ENCODE data around the gene AGPAT4.
"Not testable (repeated sequence)": the region's sequence is repeated elsewhere in the genome, so short reads cannot be mapped to it uniquely, and the experiment has no call there.

AGPAT4 gene

DNA sequence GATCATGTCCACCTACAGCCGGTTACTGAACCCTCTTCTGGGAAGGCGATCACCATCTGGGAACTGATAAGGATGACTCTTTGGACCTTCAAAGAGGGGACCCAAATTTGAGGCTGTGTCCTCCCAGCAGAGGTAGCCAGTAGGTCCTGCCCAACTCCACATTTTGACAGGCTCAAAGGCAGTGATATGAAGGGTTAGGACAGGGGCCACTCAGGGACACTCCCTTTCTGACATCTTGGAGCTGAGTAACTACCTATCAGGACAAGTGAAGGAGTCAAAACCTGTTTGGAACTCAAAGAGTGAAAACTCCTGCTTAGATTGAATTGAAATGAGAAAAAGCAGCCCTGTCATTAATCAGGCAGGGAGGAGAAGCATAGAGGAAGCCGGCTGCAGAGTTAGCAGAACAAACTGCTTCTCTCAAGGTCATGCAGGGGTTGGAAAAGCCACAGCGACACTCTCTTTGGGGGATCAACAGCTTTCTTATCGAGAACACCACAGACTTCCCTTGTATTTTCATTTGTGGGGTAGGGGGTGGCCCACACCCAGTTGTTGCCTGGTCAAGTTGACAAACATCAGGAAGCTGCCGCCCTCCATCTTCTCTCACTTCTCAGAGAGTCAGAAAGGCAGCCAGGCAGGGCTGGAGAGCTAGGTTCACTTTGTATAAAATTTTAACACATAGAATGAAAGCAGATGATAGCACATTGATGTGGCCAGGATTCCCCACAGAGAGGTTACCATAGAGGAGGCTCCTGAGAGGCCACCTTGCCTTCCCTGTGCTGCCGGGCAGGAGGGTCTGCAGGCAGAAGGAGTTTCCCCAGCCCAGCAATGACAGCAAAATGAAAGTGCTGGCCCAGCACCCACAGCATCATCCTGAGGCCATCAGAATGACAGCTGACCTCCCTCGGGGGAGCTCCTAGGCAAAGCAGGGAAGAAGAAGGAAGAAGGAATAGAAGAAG lies 47.6 kb downstream of the AGPAT4 start:
- DNase-seq, result no peak

DNA sequence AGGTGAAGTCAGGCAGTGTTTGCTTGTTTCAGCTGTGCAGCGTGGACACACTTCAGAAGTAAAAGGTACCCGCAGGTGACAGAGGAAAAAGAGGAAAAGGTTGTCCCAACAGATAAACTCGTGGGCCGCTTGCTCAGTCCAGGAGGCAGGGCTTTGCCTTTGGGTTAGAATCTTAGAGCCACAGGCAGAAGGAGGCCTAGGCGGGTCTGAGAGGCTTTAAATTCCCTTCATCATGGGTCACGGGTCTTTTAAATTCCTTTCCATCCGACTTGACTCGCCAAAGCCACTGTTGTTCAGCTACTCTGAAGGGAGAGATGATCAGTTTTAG lies 48.2 kb downstream of the AGPAT4 start:
- DNase-seq, result no peak

DNA sequence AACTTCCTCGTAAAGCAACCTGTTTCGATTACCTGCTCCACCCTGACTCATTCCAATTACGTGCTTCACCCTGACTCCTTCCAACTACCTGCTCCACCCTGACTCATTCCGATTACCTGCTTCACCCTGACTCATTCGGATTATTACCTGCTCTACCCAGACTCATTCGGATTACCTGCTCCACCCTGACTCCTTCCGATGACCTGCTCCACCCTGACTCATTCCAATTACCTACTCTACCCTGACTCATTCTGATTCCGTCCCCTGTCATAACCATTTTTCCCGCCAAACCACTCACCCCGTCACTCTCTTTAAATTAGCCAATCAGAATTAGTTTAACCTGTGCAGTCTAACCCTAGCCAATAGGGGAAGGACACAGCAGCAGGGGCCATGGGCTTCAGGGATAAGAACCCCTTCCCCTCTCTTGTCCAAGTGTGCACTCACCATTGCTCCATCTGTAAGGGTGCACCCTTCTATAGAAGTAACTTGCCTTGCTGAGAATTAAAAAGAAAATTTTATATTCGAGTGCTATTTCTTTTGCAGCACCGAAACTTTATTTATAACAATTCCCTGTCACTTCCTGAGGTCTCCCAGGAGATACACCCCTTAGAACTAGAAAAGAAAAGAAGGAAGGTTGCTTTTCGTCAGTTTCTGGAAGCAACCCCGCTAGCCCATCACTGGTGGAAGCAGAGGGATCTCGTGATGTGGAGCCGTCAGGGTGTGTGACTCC lies 48.7 kb downstream of the AGPAT4 start:
- not testable (repeated sequence) for DNase-seq

DNA sequence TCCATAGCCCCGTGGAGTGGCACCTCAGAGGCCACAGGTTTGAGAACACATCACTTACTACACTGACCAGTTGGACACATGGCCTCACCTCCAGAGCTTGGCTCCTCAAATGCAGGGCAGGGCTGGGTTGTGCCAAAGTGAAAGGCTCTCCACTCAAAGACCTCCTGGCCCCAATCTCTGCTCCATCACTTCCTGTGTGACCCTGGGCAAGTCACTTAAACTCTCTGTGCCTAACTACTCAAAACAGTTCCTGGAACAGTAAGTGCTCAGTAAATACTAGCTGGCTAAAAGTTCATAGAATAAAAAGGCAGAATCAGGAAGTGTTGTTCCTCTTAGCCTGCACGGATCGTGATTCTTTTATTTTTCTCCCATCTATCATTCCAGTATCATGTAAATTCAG lies 50.2 kb downstream of the AGPAT4 start:
- DNase-seq, result no peak

DNA sequence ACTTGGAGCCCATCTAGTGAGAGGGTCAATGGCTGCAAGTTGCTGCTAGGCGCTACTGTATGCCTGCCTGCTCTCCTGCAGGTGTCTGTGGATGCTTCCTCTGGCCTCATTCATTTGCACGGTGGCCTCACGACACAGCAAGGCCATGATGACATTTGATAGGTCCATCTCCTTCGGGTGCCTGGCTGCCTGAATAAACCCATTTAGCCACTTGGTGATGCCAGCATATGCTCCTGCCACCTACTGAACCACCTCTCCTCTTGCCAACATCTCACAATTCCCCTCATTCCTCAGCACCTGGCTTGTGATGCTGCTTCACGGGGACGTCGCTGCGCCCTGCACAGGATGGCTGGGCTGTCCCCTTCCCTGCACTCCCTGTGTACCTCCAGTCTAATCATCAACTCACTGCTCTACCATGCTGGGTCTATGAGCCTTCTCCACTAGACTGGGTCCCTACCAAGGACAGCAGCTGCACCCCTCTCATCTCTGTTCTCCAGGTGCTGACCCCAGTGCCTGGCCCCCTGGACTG lies 51.1 kb downstream of the AGPAT4 start:
- no peak for DNase-seq

DNA sequence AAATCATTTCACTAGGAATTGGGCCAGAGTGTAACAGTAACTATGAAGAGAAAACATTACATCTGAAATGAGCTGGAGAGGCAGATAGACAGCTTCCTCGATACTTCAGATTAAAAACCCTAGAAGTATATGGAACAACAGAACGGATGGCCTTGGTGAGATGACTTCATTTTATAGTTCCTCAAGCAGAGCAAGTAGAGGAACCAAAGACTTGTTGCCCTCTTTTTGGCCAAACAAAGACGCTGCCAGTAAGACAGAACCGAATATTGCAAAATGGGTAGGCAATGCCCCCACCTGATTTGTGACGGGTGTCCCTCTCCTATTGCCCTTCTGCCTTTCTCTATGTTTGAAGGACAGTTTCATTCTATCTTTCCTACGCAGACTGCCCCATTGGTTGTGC lies 53.5 kb downstream of the AGPAT4 start:
- no peak for DNase-seq

DNA sequence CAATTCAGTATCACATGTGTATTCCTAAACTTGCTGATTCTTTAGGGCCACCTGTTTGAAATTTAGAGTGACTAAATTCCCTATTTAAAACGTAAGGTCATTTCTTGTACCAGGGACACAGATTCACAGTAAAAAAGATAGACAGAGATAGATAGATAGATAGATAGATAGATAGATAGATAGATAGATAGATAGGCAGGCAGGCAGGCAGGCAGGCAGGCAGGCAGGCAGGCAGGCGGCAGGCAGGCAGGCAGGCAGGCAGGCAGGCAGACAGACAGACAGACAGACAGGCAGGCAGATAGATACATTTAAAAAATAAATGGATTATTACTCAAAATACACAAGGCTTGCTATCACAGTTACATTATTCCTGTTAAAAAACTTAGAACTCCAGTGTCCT lies 54.2 kb downstream of the AGPAT4 start:
- DNase-seq, result no peak

DNA sequence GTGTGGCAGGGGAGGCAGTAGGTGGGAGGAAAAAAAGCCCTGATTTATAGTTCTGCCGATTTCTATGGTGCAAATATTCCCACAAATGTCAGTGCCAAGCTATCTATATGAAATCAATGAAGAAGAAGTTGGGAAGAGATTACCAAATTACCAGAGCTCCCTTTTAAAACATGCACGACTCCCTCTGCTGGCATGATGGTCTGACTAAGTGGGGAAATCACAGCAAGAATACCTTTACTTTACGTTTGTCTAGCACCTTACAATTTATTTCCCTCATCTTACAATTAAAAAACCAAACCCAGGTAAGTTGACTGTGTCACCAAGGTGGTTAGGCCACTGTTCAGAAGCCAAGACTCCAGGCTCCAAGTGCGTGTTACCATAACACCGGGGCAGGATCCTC lies 55.6 kb downstream of the AGPAT4 start:
- no peak for DNase-seq

DNA sequence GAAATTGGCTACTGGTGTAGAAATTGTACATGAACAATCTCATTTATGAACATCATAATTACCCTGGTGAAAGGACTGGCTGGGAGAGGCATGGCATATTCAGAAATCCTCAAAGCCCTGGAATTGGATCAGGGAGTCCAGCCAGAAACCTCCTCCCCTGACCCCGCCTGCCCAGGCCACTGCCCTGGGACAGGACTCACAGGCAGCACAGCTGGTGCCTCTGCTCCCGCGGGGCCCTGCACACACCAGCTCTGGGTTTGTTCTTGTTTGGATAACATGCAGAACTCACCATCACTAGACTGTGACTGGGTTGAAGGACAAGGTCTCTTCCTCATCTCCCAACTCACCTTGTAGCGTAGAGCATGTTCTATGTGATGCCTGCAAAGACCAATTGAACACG lies 56.2 kb downstream of the AGPAT4 start:
- DNase-seq, result no peak

DNA sequence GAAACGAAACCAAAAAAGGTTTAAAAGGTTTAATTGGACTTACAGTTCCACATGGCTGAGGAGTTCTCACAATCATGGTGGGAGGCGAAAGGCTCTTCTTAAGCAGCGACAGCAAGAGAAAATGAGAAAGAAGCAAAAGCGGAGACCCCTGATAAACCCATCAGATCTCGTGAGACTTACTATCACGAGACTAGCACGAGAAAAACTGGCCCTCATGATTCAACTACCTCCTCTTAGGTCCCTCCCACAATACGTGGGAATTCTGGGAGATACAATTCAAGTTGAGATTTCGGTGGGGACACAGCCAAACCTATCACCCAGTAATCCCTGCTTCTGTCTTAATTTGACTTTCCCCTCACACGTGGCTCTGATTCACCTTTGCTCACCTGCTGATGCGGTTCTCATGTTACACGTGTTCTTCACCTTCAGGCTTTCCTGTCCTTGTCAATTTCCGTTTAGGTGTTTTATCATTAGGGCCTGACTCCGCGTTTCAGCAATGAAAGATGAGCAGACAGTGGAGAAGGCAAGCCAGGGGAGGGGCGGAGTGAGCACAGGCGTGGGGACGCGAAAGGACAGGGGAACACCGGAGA lies 57.1 kb downstream of the AGPAT4 start:
- DNase-seq, result no peak

DNA sequence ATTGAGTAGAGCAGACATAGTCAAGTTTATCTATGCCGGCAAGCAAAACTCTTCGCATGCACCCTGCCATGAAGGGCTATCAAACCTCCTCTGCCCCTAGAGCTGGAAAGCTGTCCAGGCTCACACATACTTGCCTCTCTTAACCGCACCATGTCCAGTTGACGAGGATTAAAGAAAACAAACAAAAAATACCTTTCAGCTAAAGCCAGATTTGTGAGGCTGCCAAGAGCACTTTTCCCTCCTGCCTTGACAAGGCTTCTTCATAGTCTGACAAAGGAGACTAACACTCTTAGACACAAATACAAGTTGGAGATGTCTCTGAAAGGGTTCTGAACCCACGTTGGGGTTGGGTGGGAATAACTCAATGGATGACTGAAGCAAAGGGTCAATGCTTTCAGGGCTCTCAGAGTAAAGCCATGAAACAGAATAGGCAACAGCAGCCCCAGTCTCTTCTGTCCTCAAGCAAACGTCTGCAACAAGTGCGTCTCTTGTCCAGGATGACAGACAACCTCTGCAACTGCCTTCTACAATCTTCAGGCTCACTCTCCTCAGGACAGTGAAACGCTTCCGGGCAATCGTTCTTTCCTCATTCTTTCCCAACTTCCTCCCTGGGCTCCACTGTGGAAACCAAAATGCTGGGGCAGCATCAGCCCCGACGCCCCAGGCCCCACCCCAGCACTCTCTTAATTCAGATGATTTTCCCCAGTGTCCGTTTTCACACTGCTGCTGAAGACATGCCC lies 57.8 kb downstream of the AGPAT4 start:
- DNase-seq, result no peak

DNA sequence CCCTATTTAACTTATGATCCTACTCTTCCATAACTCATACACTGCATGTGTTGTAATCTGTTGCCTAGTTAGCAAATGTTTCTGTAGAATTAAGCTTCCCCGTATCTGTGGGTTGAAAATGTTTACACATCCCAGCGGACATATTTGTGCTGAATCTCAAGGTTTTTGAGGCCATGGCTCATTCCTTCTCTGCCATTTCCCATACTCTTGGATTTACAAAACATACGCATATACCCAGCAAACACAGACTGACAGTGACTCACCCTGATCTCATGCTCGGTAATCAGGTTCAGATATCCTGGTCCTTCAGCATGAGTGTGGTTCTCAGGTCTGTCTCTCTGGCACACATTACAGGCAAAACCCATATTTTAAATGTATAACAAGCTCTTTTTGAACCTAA lies 58.7 kb downstream of the AGPAT4 start:
- no peak for DNase-seq

DNA sequence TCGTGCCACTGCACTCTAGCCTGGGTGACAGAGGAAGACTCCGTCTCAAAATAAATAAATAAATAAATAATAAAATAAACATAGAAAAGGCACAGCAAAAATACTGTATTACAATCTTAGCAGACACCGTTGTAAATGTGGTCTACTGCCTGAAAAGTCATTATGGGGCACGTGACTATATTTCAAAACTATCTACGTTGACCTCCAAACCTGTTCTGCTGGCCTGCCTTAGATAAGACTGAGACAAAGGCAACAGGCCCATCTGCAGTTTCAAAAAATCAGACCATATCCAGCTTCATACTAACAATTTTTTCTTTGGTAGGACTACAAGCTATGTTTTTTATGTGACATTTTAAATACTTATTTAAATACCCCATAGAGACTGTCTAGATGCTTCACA lies 59.1 kb downstream of the AGPAT4 start:
- DNase-seq, result no peak

DNA sequence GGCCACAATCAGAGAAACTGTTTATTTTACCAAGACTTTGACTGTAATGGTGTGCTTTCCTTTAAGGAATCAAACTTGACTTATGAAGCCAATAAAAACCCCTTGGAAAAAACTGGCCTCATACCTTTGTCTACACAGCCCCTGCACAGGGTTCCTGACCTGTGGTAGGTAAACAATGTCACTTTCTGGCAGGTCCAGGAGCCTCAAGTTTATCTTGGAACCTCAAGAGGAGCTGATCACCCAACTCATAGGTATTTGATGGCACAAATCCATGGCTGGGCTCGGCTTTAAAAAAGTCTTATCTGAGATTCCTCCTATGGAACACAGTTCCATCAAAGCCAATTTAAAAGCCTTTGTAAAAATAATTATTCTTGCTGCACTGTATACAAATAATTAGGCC lies 61.0 kb downstream of the AGPAT4 start:
- no peak for DNase-seq

DNA sequence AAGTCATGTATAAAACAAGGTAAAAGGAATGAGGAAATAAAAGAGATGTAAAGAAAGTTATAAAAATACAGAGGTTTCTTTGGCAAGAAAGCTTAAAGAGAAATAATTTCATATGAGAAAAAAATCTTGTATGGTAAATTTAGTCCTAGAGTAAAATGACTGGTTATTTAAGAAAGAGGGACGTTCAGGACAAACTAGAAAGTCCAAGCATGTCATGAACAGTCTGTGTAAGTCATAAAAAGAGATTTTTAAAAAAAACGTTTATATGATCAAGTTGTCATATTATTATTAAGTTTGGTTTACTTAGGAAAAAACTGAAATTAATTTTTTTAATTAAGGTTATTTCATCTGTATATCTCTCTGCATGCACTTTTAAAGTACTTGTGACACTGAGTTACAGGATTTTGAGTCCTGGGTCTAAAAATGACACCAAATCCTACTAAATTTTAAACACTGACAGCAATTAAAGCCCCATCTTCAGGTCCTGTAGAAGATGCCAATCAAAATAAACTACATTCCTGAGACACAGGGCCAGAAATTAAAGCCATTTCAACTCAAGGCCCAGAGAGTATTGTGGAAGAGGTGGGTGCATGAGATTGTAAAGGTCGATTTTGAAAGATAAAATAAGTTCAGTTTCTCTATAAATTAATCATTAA lies 62.4 kb downstream of the AGPAT4 start:
- no peak for DNase-seq

DNA sequence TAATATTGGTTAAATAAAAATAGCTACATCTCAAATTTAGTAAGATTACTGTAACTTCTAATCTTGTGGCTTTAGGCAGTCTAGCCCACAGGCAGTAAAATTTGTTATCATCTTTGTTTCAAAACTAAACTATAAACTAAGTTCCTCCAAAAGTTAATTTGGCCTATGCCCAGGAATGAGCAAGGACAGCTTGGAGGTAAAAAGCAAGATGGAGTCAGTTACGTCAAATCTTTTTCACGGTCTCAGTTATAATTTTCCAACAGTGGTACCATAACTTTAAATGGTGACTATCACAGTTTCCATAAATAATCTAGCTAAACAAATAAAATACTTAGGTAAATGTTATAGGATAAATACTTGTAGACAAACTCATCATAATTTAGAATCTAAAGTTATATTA lies 63.0 kb downstream of the AGPAT4 start:
- no peak for DNase-seq

DNA sequence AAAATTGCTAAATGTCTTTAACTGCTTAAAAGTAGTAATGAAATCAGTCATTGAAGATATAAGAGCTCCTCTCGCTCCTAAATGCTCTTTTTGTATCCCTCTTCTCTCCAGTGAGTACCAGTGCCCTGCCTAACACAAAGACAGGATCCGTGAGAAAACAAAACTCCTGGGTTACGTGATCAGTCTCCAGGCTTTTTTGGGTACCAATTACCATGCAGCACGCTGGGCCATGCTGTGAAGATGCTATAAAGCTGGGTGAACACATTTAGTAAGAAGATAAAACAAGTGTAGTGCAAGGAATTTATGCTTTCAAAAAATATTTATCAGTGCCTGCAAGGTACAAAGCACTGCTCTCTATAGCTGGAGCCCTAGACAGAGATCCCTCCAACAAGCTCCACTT lies 66.7 kb downstream of the AGPAT4 start:
- DNase-seq, result no peak

DNA sequence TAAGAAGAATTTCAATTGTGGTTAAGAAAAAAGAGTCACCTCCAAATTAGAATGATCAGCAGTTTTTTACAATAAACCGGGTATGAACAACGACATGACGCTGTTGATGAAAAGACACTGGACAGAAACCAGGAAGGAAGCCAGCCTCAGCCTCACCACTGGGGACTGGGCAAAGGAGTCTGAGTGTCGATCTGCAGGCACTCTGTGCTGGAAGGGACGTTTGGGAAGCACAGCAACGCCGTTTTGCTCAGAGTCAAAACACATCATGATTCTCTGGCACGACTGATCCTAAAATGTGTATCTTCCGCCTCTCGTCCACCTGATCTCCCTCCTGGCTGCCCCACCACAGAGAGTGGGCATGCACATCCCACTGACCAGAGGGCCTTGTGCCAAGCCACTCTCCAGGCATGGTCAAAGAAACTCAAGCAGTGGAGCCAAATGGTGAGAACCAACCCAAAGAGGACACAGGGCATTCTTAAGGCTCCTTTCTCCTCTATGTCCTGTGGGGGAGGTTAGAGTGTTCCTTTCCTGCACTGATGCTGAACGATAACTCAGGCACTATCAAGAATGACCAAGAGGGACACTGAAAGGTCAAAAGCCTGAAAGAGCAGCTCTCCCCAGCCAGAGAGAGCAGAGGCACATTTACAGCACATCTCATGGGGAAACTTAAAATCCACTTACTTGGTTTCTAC lies 68.8 kb downstream of the AGPAT4 start:
- DNase-seq, result no peak

DNA sequence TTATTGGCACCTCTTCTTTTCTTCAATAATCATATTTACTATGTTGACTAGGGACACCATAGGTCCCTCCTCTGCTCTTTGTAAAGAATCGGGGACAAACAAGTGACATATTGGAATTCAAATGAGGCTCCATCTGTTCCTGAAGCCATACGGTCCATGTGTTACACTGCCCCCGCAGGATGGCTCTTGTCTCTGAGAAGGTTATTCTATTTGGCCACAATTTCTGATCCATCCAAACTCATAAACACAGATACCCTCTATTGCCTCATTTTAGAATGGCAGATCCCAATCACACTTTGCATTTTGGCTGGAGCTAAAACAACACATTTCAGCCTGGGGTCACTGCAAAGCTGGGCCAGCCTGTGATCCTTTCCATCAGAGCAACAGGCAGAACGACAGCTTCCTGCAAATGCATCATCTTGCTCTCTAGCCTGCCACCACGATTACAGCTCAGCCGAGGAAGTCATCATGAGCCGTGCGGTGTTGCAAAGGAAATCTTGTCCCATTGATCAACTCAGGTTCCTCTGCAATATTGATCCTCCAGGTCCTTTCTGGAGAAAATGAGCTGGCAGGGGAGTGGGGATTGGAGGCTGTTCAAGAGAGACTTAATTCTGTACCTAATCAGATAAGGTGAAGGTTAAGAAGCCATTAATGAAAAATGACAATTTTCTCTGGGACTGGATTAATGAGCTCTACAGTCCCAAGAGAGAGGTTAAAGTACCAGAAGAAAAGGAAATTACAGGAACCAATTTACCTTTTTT lies 73.1 kb downstream of the AGPAT4 start:
- no peak for DNase-seq

DNA sequence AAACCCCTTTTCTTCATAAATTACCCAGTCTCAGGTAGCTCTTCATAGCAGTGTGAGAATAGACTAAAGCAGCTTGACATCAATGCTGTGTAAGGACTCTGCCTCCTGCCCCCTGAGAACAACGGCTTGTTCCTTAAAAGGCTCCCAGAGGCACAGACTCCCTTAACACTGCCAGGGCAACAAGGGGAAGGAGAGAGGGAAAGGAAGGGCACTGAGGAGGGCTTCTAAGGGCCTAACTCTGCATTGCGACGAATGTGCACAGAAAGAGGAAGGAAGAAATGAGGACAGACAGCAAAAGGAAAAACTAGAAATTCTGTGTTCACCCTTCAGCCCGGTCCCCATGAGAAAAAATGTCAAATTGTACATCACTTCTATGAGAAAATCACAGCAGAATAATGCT lies 74.0 kb downstream of the AGPAT4 start:
- DNase-seq, result no peak
